BLaER1 (cell line): ENCODE measurements around the gene TRIM67.

Experiments
- H3K27ac ChIP-seq: shearing (Covaris generic); formaldehyde crosslinking; 2 replicates; pipeline ENCODE4 v1.8.1; 2022
- H3K27me3 ChIP-seq: shearing (Covaris generic); formaldehyde crosslinking; 2 replicates; pipeline ENCODE4 v1.8.1; 2022
- H3K36me3 ChIP-seq: shearing (Covaris generic); formaldehyde crosslinking; 2 replicates; pipeline ENCODE4 v1.8.1; 2022
- H3K4me1 ChIP-seq: shearing (Covaris generic); formaldehyde crosslinking; 2 replicates; pipeline ENCODE4 v1.8.1; 2022
- H3K4me2 ChIP-seq: shearing (Covaris generic); formaldehyde crosslinking; 2 replicates; pipeline ENCODE4 v1.8.1; 2022
- H3K4me3 ChIP-seq: shearing (Covaris generic); formaldehyde crosslinking; 2 replicates; pipeline ENCODE4 v1.8.1; 2022
- H3K9ac ChIP-seq: shearing (Covaris generic); formaldehyde crosslinking; 2 replicates; pipeline ENCODE4 v1.8.1; 2022
- H3K9me3 ChIP-seq: shearing (Covaris generic); formaldehyde crosslinking; 2 replicates; pipeline ENCODE4 v1.8.1; 2022
- H4K20me1 ChIP-seq: shearing (Covaris generic); formaldehyde crosslinking; 2 replicates; pipeline ENCODE4 v1.8.1; 2022
- Cebpa-rat ChIP-seq: shearing (Covaris generic); IDR thresholded peaks from 2 replicates; pipeline ENCODE4 v1.8.1; 2022

TRIM67 gene

DNA sequence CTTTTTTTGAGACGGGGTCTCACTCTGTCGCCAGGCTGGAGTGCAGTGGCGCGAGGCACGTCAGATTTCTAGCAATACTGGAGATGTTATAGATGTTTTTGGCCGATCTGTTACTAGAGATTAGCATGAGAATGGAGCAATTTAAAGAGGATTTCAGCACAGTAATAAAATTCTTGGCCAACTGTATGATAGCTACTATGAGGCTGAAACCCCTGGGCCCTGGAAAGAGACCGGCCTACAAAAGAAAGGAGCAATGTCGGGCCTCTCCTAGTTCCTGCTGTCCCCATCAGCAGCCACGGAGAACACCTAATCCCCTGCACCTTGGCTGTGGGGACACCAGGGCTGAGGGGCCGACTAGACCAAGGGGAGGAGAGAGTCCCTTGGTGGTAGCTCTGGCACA lies 69.7 kb downstream of the TRIM67 start:
- Histone ChIP-seq H3K27ac (no peak overlapping the region), H3K36me3 (peaks cover 80% of the 10 kb centered on the region), H3K9me3 (no peaks in the 10 kb centered on the region), H3K9ac (no peak overlapping the region), H3K4me3 (no peak overlapping the region), H3K4me2 (no peak overlapping the region), H3K27me3 (no peaks in the 10 kb centered on the region), H3K4me1 (peaks cover 22% of the 10 kb centered on the region), H4K20me1 (no peaks in the 10 kb centered on the region)
- no peak for TF ChIP-seq Cebpa-rat

DNA sequence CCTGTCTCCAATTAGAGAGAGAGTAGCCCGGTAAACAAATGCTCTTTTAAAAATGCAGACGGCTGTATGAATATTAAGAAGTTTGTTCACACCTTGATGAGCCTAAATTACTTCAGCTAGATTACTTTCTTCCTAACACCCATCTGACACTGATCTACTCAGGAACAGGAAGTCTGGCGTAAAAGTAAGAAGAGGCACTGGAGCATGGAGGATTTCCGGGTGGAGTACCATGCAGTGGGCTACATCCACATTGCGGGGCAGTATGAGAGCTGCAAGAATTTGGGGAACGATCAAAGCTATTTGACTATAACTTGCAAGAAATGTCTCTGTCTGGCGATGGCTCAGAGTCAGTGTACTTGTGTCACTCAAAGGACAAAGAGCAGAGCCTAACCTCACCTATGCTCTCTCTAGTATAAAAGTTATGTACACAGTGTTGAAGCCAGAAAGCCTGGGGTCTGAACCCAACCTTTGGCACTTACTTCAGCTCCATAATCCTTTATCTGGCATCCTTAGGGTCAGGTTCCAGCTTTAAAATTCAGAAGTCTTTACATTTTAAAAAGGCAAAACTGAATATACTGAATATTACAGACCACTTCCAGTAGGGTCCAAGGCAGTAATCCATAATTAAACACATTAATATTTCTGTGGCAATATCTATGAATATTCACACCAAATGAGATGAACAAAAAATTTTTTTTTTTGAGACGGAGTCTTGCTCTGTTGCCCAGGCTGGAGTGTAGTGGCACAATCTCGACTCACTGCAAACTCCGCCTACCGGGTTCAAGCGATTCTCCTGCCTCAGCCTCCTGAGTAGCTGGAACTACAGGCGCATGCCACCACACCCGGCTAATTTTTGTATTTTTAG lies 71.2 kb downstream of the TRIM67 start:
- Histone ChIP-seq H3K36me3 (peaks cover 80% of the 10 kb centered on the region), H3K4me3 (0 out of 2 replicates have a peak overlapping the region, but pooled peaks have one; percentile 2), H3K27me3 (no peaks in the 10 kb centered on the region), H3K4me2 (peak overlapping the region; percentile 64), H3K27ac (peak overlapping the region; percentile 51), H3K9ac (no peak overlapping the region), H3K4me1 (peaks cover 27% of the 10 kb centered on the region), H3K9me3 (no peaks in the 10 kb centered on the region), H4K20me1 (no peaks in the 10 kb centered on the region)
- no peak for TF ChIP-seq Cebpa-rat

DNA sequence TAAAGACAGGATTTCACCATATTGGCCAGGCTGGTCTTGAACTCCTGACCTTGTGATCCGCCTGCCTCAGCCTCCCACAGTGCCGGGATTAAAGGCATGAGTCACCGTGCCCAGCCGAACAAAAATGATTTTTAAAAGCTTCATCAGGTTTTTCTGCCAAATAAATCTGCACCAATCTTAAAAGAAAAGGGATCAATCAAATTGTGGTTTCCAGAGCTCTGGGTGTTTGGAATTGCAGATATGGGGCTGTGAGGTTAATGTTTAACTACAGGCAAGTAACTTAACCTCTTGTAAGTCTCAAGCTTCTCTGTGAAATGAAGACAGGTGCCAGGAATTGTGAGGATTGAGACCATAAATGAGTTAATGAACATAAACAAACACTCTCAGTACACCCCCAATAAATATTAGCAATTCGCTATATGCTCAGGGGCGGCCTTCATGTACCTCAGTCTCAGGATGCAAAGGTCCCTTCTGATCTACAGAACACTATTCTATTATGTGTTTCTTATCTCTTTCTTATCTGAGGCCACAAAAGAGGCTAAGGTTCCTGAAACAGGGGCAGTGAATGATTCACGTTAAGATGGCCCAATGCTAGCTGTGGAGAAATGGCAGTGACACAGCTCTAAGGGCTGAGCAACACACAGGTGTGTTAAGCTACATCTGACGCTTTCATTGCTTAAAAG lies 72.0 kb downstream of the TRIM67 start:
- TF ChIP-seq Cebpa-rat: no peak
- H3K4me2 ChIP-seq: peak overlapping the region; percentile 64

DNA sequence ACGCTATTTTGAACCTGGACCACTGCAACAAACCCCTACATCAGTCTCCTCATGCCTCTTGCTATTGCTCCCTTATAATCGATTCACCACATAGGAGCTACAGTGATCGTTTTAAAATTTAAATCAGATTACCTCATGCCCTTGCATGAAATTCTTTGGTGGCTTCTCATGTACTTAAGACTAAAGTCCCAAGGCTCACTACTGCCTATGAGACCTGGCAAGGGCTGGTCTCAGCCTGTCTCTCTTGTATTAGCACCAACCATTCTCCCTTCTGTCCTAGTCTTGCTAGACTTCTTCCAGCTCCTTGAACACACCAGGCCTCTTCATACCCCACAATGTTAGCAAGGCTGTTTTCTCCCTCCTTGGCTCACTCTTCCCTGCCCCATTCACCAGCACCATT lies 72.6 kb downstream of the TRIM67 start:
- Histone ChIP-seq H3K4me1 (peaks cover 37% of the 10 kb centered on the region), H3K9ac (no peak overlapping the region), H3K4me3 (no peak overlapping the region), H3K4me2 (no peak overlapping the region), H3K27ac (no peak overlapping the region), H3K9me3 (no peaks in the 10 kb centered on the region), H3K27me3 (no peaks in the 10 kb centered on the region), H3K36me3 (peaks cover 80% of the 10 kb centered on the region), H4K20me1 (no peaks in the 10 kb centered on the region)
- TF ChIP-seq Cebpa-rat: no peak

More for the DNA sequence above, 72.0 kb downstream of the TRIM67 start:
- H3K27me3 ChIP-seq: no peaks in the 10 kb centered on the region
- peaks cover 81% of the 10 kb centered on the region for H3K36me3 ChIP-seq
- H3K4me3 ChIP-seq: no peak overlapping the region
- peaks cover 31% of the 10 kb centered on the region for H3K4me1 ChIP-seq
- H3K9me3 ChIP-seq: no peaks in the 10 kb centered on the region
- no peaks in the 10 kb centered on the region for H4K20me1 ChIP-seq
- H3K27ac ChIP-seq: no peak overlapping the region
- no peak overlapping the region for H3K9ac ChIP-seq

DNA sequence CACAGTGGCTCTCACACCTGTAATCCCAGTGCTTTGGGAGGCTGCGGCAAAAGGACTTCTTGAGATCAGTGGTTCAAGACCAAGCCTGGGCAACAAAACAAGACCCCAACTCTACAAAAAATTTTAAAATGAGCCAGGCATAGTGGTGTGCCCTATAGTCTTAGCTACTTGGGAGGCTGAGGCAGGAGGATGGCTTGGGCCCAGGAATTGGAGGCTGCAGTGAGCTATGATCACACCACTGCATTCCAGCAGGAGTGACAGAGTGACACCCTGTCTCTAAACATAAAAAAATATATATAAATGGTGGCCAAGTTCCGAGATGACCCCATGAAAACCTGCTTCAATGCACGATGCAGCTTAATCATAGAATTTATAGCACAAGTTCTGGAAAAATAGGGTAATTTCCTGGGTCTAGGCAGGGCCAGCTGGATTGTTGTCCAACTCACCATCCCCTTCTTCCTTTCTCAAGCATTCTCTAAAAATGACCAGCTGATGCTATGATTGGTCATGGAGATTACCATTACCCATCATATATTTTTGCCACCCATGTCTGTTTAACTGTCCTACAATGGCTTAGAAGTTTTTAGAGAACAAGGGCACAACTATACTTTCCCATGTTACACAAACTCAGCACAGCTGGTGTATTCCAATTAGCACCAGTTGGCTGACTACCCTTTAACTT lies 73.8 kb downstream of the TRIM67 start:
- Histone ChIP-seq H3K9me3 (no peaks in the 10 kb centered on the region), H3K9ac (no peak overlapping the region), H3K4me1 (peaks cover 46% of the 10 kb centered on the region), H3K27me3 (no peaks in the 10 kb centered on the region), H3K4me3 (no peak overlapping the region), H3K36me3 (peaks cover 70% of the 10 kb centered on the region), H3K4me2 (no peak overlapping the region), H3K27ac (no peak overlapping the region), H4K20me1 (no peaks in the 10 kb centered on the region)
- no peak for TF ChIP-seq Cebpa-rat

DNA sequence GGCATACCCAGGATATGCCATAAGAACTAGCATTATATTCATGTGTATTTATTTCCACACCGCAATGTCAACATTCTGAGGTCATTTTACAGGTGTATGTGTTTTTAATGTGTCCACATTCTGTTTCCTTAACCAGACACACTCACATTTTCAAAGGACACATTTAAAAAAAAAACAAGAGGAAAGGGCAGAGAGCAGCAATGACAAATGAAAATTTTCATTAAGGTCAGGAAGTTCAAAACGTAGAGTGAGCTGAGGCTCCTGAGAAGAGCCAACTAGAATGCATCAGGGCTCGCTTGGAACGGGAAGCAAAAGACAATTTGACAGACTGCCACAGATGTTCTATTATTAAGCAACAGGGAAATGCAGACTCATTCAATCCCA lies 74.3 kb downstream of the TRIM67 start:
- Histone ChIP-seq H3K27ac (no peak overlapping the region), H3K9ac (no peak overlapping the region)

DNA sequence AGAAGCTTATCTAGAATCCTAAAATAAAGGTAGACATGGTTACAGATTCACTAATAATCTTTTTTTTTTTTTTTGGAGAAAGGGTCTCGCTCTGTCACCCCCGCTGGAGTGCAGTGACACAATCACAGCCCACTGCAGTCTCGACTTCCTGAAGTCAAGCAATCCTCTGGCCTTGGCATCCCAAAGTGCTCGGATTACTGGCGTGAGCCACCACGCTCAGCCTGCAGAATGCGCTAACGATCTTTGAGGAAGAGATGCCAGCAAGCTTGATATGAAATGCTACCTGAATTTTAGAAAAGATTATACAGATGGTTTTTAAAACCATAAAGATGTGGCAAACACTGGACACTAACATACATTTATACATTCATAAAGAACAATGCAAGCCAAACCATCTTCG lies 75.1 kb downstream of the TRIM67 start:
- Histone ChIP-seq H3K9ac (no peak overlapping the region), H3K4me3 (no peak overlapping the region), H3K36me3 (peaks cover 57% of the 10 kb centered on the region), H4K20me1 (peaks cover under 1% of the 10 kb centered on the region; the same call in 1 of the 2 replicates), H3K27ac (no peak overlapping the region), H3K4me1 (peaks cover 47% of the 10 kb centered on the region), H3K27me3 (no peaks in the 10 kb centered on the region), H3K4me2 (no peak overlapping the region), H3K9me3 (no peaks in the 10 kb centered on the region)
- TF ChIP-seq Cebpa-rat: no peak

More for the DNA sequence above, 74.3 kb downstream of the TRIM67 start:
- Histone ChIP-seq H3K4me2 (no peak overlapping the region), H3K36me3 (peaks cover 64% of the 10 kb centered on the region), H3K4me3 (no peak overlapping the region), H3K4me1 (peaks cover 46% of the 10 kb centered on the region), H3K27me3 (no peaks in the 10 kb centered on the region), H4K20me1 (no peaks in the 10 kb centered on the region), H3K9me3 (no peaks in the 10 kb centered on the region)
- no peak for TF ChIP-seq Cebpa-rat

DNA sequence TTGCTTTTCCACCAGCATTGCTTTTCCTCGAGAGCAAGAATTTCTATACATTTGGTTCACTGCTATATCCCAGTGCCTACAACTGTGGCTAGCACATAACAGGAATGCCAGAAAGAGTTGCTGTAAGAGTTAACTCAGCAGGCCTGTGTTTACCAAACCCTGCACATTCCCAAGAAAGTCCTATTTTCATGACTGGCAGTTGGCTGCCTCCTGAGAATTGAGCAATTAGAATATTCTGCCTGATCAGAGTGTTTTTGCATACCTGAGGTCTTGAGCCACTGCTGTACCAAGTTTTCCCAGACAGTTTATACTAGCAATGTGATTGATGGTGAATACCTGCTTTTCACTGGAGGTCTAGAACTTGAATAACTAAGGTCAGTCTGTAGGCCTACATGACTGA lies 76.4 kb downstream of the TRIM67 start:
- Histone ChIP-seq H3K9ac (no peak overlapping the region), H4K20me1 (peaks cover 14% of the 10 kb centered on the region; the same call in 1 of the 2 replicates), H3K4me2 (no peak overlapping the region), H3K4me3 (no peak overlapping the region), H3K27me3 (no peaks in the 10 kb centered on the region), H3K9me3 (no peaks in the 10 kb centered on the region), H3K27ac (no peak overlapping the region), H3K36me3 (peaks cover 56% of the 10 kb centered on the region), H3K4me1 (peaks cover 48% of the 10 kb centered on the region)
- TF ChIP-seq Cebpa-rat: no peak

DNA sequence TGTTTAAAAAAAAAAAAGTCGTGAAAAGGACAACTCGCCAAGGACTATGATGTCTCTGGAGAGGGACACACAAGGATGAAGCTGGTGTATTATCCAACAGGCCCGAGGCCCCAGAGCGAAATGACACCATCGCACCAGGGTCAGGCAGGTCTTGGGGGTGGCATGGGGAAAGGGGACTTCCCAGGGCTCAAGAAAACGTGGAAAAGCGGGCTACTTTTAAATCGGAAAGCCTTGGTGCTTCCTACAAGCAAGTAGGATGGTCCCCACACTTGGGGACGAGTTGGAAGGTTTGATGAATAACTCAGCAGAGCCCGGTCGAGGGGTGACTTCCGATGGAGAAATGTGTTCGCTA lies 78.6 kb downstream of the TRIM67 start:
- Histone ChIP-seq H3K4me1 (peaks cover 41% of the 10 kb centered on the region), H3K27ac (peak overlapping the region; percentile 86), H3K4me3 (peak overlapping the region; percentile 83), H3K9ac (peak overlapping the region; percentile 90), H4K20me1 (peaks cover 29% of the 10 kb centered on the region; the same call in 1 of the 2 replicates), H3K9me3 (no peaks in the 10 kb centered on the region), H3K4me2 (peak overlapping the region; percentile 90), H3K36me3 (peaks cover 58% of the 10 kb centered on the region), H3K27me3 (no peaks in the 10 kb centered on the region)
- TF ChIP-seq Cebpa-rat: no peak
